Left ventricle myocardium inferior (tissue), 1 donor: ENCODE measurements around the gene CNTNAP2. TPM values are rescaled to one million over a fixed set of nuclear protein-coding genes. Genes with fewer than 3 reads are reported as not detected.

ENCODE experiments used
- DNase-seq: peaks from one replicate; pipeline ENCODE4 v3.0.0-alpha.2; 2020
- H3K27ac ChIP-seq: fragments of 200-600 bp; replicated peaks from 2 replicates; pipeline ENCODE4 v1.8.0; 2021
- H3K27me3 ChIP-seq: fragments of 200-600 bp; 2 replicates; pipeline ENCODE4 v1.8.0; 2021; ENCODE audit warnings: low read depth
- H3K36me3 ChIP-seq: fragments of 200-600 bp; 2 replicates; pipeline ENCODE4 v1.8.0; 2021
- H3K4me1 ChIP-seq: fragments of 200-600 bp; 2 replicates; pipeline ENCODE4 v1.8.0; 2021
- H3K4me3 ChIP-seq: fragments of 200-600 bp; 2 replicates; pipeline ENCODE4 v1.8.0; 2021; ENCODE audit warnings: mild to moderate bottlenecking, moderate library complexity
- H3K9me3 ChIP-seq: fragments of 200-600 bp; replicated peaks from 2 replicates; pipeline ENCODE4 v1.8.0; 2021
- CTCF ChIP-seq: fragments of 200-600 bp; IDR thresholded peaks from 2 replicates; pipeline ENCODE4 v1.8.0; 2021; ENCODE audit warnings: antibody characterized with exemption, mild to moderate bottlenecking, borderline replicate concordance
- intact Hi-C: fragments of 100-400 bp; cut with micrococcal nuclease; formaldehyde crosslinking; loops from one replicate; pipeline ENCODE4 v1.11.0; 2022
- total RNA-seq: library from RNA; stranded (reverse); fragmentation: NEBNext Ultra II Directional; extraction: Animal tissue kit (Norgen Biotek cat#: 25700); gene quantifications from one replicate; pipeline ENCODE4 v1.2.1, GENCODE V29; 2021
- donor health status: DM: no; HTN: yes; CAD: no; lungs with severe emphysema.

The CNTNAP2 gene
- total RNA-seq, 1 donor from 2014 or later: 0.99 TPM

GRCh38 chr7:147547252-147547897, 1430.8 kb downstream of the CNTNAP2 start:
- H3K27me3 ChIP-seq: no peaks in the 10 kb centered on the region
- no peaks in the 10 kb centered on the region for H3K4me1 ChIP-seq
- no peak overlapping the region for H3K4me3 ChIP-seq
- peaks cover 38% of the 10 kb centered on the region for H3K9me3 ChIP-seq
- no peak overlapping the region for H3K27ac ChIP-seq
- intact Hi-C loops: no loop called here
- DNase-seq: no peak
- peak; percentile 8 for TF ChIP-seq CTCF
- H3K36me3 ChIP-seq: no peaks in the 10 kb centered on the region

GRCh38 chr7:147556317-147556716, 1439.7 kb downstream of the CNTNAP2 start:
- no peaks in the 10 kb centered on the region for H3K4me1 ChIP-seq
- no peak for TF ChIP-seq CTCF
- DNase-seq: no peak

GRCh38 chr7:147563669-147564068, 1447.1 kb downstream of the CNTNAP2 start:
- Histone ChIP-seq H3K27ac (no peak overlapping the region), H3K9me3 (no peaks in the 10 kb centered on the region), H3K4me3 (no peak overlapping the region), H3K4me1 (no peaks in the 10 kb centered on the region), H3K27me3 (no peaks in the 10 kb centered on the region), H3K36me3 (no peaks in the 10 kb centered on the region)
- TF ChIP-seq CTCF: no peak
- DNase-seq: no peak
- intact Hi-C loops: no loop called here

More at GRCh38 chr7:147556317-147556716, 1439.7 kb downstream of the CNTNAP2 start:
- Histone ChIP-seq H3K4me3 (no peak overlapping the region), H3K36me3 (no peaks in the 10 kb centered on the region), H3K9me3 (no peaks in the 10 kb centered on the region), H3K27ac (no peak overlapping the region), H3K27me3 (no peaks in the 10 kb centered on the region)
- intact Hi-C loops: no loop called here

GRCh38 chr7:147564786-147565476, 1448.3 kb downstream of the CNTNAP2 start:
- TF ChIP-seq CTCF: no peak
- no peak for DNase-seq
- no peaks in the 10 kb centered on the region for H3K27me3 ChIP-seq
- H3K9me3 ChIP-seq: no peaks in the 10 kb centered on the region
- intact Hi-C loops: no loop called here
- no peak overlapping the region for H3K27ac ChIP-seq
- H3K4me3 ChIP-seq: no peak overlapping the region
- H3K4me1 ChIP-seq: no peaks in the 10 kb centered on the region
- no peaks in the 10 kb centered on the region for H3K36me3 ChIP-seq

GRCh38 chr7:147567043-147567442, 1450.4 kb downstream of the CNTNAP2 start:
- H3K36me3 ChIP-seq: no peaks in the 10 kb centered on the region
- no peak overlapping the region for H3K27ac ChIP-seq
- no peaks in the 10 kb centered on the region for H3K9me3 ChIP-seq
- TF ChIP-seq CTCF: no peak
- H3K27me3 ChIP-seq: no peaks in the 10 kb centered on the region
- no peak for DNase-seq
- no peak overlapping the region for H3K4me3 ChIP-seq
- intact Hi-C loops: no loop called here
- no peaks in the 10 kb centered on the region for H3K4me1 ChIP-seq
